Mesodermal cell (in vitro differentiated cells): ENCODE data around the gene CSPG5.

Experiments used
- H3K27ac ChIP-seq: 2 replicates; pipeline ENCODE4 v1.7.0; 2013; ENCODE audit warnings: mild to moderate bottlenecking, low read depth, low read length, moderate library complexity; ENCODE audit not compliant: severe bottlenecking
- H3K36me3 ChIP-seq: 2 replicates; pipeline ENCODE4 v1.7.1; 2013; ENCODE audit warnings: mild to moderate bottlenecking, low read length, moderate library complexity; ENCODE audit not compliant: control insufficient read depth, insufficient read depth
- H3K4me1 ChIP-seq: one replicate; pipeline ENCODE4 v1.7.1; 2013; ENCODE audit warnings: mild to moderate bottlenecking, low read length; ENCODE audit not compliant: insufficient read depth, control insufficient read depth, poor library complexity, severe bottlenecking
- H3K4me3 ChIP-seq: 2 replicates; pipeline ENCODE4 v1.7.0; 2013; ENCODE audit warnings: low read length, control low read depth, mild to moderate bottlenecking; ENCODE audit not compliant: insufficient read depth, poor library complexity, severe bottlenecking; ENCODE audit errors: extremely low read depth
- H3K9me3 ChIP-seq: 2 replicates; pipeline ENCODE4 v1.7.1; 2013; ENCODE audit warnings: mild to moderate bottlenecking, low read length, moderate library complexity; ENCODE audit not compliant: control insufficient read depth
- WGBS, 2 experiments: methylation state at CpG; one replicate each; pipeline ENCODE4 v1.1.5; 2013; ENCODE audit warnings: missing lambda C conversion rate in 2 of 2; ENCODE audit not compliant: insufficient coverage in 2 of 2; 5-methylcytosine and 5-hydroxymethylcytosine counted together

The CSPG5 gene

GRCh38 chr3:47515100-47515499 lies 63.6 kb downstream of the CSPG5 start:
- Histone ChIP-seq H3K4me1 (no peaks in the 10 kb centered on the region), H3K36me3 (peaks cover 18% of the 10 kb centered on the region), H3K27ac (no peak overlapping the region), H3K4me3 (no peak overlapping the region), H3K9me3 (no peaks in the 10 kb centered on the region)
- WGBS, 2 experiments = 90 to 96% methylated on average over 4 to 5 of the region's 5 CpGs

GRCh38 chr3:47513125-47513929 lies 65.3 kb downstream of the CSPG5 start, which contains the start of gene ELP6:
Gene ELP6, minus strand, starts transcription at chr3:47513712. Its CDS starts 122 bp downstream, at chr3:47513590.
- Histone ChIP-seq H3K9me3 (no peaks in the 10 kb centered on the region), H3K4me3 (peak within 1 kb of the TSS; percentile 69), H3K36me3 (peaks cover 36% of the 10 kb centered on the region), H3K27ac (peak within 1 kb of the TSS; percentile 92), H3K4me1 (no peaks in the 10 kb centered on the region)
- 0% methylated on average over 68 to 70 of the region's 71 CpGs for WGBS, 2 experiments

GRCh38 chr3:47512416-47513124 lies 66.1 kb downstream of the CSPG5 start:
- WGBS, 2 experiments = 12 to 22% methylated on average over 26 to 31 of the region's 36 CpGs
- H3K27ac ChIP-seq = peak overlapping the region; percentile 92
- peaks cover 2% of the 10 kb centered on the region for H3K4me1 ChIP-seq
- H3K4me3 ChIP-seq = peak overlapping the region; percentile 69
- H3K9me3 ChIP-seq = no peaks in the 10 kb centered on the region
- H3K36me3 ChIP-seq = peaks cover 40% of the 10 kb centered on the region
